Measurements from ENCODE around the gene PDGFB.

DNA sequence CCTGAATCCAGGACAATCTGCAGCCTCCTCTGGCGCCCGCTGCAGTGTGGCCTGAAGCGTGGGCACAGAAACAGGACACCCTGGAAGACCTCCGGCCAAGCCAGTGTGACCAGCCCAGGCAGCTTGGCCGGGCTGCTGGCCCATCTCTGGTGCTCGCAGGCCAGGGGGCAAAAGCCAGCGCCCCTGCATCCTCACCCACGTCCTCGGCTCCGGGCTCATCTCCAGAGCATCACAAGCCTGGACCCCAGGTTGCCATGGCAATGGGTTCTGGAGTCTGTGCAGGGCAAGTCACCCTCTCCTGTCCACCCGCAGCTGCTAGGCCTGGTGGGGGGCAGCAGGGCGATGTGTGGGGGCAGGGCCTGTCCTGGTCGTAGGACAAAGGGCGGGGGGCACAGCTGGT lies 9.3 kb upstream of the PDGFB start:
- no peak for TF ChIP-seq CTCF (IDR thresholded peaks at IDR 0.05)
- no peak for TF ChIP-seq POLR2AphosphoS5 (IDR thresholded peaks at IDR 0.05; ENCODE audit: insufficient read depth in 1 of 2, low read depth in 1 of 2)

All from vagina (tissue), 2 donors.